HG03442 (cell line): ENCODE measurements around the gene CCDC186.

Source experiments
- ATAC-seq: cut with Tn5 transposase; IDR thresholded peaks from one replicate; pipeline ENCODE4 v1.9.1; 2021; ENCODE audit warnings: mild to moderate bottlenecking, moderate library complexity; ENCODE audit not compliant: unreplicated experiment

Gene CCDC186

DNA sequence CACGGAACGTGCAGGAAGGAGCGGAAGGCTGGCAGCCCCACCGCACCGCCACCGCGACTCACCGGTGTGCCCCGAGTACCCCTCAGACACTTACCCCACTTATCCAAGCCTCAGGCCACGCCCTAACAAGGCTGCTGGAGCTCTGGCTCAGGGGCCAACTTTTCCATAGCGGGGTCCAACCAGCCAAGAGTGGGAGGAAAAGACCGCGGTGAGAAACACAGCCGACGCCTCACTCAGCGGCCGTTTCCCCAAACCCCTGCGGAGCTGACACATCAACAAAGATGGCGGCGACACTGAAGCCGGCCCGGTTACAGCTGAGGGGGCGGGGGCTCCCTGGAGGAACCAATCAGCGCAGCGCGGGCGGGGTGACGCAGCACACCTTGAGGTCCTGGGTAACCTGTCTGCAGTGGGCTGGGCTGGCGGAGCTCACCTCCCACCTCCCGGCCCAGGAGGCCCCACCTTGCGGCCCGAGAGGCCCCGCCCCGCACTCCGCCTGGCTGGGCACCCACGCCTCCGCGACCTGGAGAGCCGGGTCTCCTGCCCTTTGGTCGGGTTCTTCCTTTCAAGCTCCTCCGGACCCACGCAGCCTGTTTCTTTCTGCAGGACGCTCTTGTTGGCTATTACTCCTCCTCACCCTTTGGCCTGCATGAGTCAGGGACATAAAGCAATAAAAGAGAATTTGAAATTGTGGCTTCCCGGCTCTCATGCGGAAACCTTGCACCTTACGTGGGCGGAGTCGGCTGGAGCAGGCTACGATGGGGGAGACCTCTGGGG, at the start of gene CCDC186:
CCDC186 (minus strand) TSS at position 283 of the 774 bp plus-strand sequence. CDS start 10,935 bp downstream, outside the sequence.
- peak; percentile 98 for ATAC-seq

DNA sequence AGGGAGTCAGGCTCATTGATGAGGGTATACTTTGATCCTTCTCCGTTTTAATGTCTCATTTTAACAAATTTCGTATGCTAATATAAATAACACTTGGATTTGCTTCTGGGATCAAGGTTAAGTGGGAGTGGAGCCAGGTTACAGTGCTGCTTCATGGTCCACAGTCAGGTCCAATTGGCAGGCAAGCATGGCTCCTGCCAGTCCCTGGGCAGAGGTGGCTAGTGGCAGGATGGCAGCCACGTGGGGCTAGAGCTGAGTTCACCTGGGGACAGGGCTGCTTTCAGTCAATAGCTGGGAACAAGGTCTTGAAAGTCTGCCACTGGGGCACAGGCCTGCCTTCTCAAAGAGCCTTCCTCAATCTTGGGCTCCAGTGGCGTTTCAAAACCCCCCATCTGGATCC, 49.1 kb upstream of the CCDC186 start:
- no peak for ATAC-seq

DNA sequence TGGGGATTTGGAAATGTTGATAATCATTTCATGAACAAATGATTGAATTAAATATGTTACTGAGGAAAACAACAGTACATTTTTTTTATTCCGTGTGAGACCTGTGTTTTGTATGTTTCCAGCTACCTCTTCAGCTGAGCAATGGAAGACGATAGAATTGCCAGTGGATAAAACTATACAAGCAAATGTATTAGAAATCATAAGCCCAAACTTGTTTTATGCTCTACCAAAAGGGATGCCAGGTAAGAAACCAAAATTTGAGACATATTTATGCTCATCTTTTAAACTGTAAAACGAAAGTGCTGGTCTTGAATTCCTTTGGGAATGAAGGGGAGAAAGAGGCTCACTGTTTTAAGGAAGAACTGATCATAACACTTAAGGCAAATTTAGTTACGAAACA, 47.2 kb upstream of the CCDC186 start:
- no peak for ATAC-seq

DNA sequence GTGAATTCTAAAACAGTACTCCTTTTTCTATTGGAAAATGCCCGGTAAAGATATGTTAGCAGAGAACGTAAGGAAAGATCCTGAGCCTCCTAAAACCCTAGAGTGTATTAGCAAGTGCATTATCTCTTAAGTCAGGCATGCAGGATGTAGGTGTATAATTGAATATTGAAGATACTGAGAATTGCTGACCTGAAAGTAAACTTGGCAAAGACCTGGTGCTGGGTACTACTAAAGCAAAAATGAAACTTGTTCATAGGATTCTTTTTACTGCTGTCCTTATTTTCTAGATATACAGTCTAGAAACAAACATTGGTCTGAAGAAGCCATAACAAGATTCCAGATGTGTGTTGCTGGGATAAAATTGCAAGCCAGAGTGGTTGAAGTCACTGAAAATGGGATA, 46.3 kb upstream of the CCDC186 start:
- no peak for ATAC-seq

DNA sequence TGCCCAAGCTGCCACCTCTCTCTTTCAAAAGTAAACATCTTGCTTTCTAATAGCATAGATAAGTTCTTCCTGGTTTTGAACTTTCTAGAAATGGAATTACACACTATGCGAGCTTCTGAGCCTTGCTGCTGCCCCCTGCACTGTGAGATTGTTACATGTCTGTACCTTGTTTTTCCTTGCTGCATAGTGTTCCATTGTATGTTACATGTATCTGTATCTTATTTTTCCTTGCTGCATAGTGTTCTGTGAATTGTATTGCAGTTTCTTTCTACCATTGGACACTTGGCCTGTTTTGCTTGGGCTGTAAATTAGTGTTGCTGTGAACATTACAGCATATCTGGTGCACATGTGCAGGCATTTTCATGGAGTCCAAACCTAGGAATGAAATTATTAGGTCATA, 41.0 kb upstream of the CCDC186 start:
- no peak for ATAC-seq

DNA sequence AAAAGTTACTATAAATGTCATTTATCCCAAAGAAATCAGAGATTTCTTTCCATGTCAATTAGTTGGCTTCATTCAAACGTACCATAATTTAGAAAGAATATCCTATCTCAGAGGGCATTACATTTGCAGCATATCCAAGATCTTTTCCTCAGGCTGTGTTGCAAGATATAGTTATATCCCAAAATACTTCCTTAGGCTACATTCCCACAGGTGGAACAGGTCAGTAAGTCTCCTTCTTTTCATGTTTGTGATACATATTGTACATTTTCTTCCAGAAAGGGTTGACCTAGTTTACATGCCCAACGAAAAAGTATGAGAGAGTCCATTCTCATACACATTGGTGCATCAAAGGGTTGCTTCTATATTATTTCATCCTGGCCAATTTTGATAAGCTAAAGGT, 38.1 kb upstream of the CCDC186 start:
- ATAC-seq: no peak

DNA sequence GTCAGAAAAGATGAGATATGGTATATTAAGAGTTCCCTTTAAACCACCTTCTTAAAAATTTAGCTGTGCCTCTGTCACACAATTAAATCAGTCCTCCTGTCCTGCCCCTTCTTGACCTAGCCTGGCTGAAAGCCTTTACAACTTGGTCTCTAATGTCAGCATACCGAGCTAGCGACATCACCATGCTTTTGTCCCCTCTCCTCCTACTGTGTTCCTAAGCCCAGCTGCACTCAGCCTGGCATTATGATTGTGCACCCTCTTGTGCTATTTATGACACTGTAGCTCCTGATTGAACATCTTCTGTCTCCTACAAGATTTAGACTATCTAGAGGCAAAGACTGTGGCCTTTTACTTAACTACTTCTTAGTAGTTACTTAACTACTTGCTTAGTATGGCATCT, 34.3 kb upstream of the CCDC186 start:
- no peak for ATAC-seq

DNA sequence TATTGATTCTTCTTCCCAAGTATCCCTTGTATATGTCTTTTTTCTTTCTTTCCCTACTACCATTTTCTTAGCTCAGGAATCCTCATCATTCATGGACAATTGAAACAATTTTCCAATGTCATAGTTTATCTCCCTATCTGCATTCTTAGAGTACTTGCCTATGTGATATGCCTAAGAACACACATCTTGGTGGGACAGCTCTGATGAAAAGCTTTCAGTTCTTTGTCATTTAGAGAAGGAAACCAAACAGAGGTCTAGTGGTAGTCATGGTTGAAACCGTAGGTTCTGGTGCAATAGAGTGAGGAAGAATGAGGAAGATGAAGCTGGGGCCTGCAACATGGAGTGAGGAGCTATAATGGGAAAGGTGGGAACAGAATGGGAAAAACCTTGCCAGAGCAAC, 33.3 kb upstream of the CCDC186 start:
- no peak for ATAC-seq

DNA sequence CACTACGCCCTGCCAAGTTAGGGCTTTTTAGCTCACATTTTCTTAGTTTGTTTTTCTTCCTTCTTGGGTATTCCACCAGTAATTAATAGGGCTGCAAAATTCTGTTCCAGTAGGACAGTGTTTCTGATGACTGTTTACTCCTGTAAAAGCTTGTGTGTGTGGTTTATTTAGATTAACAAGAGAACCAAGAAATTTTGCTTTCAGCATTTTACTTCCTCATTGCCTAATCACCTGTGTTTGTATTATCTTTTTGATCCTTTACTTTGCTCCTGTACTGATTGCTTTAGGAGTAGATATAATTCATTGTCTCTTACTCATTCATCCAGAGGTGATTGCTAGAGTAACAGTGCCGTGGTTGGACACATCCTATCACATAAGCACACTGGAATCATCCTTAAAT, 32.9 kb upstream of the CCDC186 start:
- no peak for ATAC-seq

DNA sequence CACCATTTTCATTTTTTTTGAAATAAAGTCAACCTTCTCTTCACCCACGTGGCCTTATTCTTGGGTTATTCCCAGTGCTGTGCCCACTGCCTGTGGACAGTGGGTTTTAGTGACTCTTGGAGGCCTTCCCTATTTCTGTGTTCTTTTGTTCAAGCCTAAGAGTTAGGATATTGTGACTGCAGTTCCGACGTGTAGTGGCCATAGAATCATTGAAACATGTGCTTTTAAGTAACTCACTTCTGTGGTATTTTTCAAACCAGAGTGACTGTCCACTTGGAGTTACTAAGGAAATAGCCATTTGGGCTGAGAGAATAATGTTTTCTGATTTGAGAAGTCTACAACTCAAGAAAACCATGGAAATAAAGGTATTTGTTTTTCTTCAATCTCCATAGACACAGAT, 28.8 kb upstream of the CCDC186 start:
- no peak for ATAC-seq

DNA sequence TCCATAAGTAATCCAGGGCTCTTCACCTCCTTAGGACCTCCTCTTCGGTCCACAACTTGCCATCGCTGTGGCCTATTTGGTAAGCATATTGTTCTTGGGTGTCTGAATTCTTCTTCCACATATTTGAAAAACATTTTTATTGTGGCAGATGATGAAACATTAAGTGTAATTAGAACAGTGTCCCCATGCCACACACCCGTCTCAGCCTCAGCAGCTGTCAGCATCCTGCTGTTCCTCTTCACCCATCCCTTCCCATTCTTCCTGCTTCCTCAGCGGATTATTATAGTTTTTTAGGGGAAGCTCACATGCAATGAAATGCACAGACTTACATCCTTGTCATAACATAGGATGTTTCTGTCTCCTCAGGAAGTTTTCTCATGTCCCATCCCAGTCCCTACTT, 25.2 kb upstream of the CCDC186 start:
- ATAC-seq: no peak

DNA sequence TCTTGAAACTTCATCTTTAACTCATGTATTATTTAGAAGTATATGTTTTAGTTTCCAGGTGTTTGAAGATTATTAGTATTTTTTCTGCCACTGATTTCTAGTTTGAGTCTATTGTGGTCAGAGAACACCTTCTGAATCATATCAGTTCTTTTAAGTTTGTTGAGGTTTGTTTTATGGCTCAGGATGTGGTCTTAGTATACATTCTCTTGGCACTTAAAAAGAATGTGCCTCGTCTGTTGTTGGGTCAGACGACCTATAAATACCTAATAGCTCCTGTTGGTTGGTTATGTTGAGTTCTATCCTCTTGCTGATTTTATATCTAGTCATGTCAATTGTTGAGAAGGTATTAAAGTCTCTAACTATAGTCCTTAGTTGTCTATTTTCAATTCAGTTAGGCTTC, 21.1 kb upstream of the CCDC186 start:
- peak; percentile 99 for ATAC-seq

DNA sequence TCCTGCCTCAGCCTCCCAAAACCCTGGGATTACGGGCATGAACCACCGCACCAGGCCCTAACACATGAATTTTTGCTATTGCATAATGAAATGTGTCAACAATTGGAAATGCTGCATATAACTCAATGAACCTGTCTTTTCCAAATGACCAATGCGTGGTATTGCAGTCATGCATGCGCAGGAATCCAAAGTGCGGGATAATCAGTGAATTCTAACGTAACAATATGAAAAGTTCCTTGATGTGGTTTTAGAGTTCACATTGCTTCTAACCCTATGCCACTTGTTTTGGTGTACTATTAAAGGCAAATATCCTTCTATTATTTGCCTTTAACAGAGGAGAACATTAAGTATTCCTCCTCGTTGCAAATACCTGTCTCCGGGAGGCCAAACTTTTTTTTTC, 15.7 kb upstream of the CCDC186 start:
- ATAC-seq: no peak

DNA sequence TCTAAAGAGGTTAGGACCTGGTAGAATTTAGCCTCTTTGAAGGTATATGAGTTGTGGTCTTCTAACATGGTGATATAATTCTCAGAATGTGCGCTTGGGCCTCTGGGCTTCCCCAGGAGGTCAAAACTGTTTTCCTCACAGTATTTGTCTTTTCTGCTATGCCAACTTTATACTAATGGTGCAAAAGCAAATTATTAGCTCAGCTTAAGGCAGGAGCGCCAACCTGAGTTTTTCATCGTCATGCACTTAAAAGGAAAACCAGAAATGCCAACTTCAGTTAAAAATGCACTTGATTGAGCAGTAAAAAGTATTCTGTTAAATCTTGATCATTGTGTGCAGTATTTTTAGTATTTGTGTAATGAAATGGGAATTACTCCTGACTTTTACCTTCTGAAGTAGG, 14.9 kb upstream of the CCDC186 start:
- no peak for ATAC-seq

DNA sequence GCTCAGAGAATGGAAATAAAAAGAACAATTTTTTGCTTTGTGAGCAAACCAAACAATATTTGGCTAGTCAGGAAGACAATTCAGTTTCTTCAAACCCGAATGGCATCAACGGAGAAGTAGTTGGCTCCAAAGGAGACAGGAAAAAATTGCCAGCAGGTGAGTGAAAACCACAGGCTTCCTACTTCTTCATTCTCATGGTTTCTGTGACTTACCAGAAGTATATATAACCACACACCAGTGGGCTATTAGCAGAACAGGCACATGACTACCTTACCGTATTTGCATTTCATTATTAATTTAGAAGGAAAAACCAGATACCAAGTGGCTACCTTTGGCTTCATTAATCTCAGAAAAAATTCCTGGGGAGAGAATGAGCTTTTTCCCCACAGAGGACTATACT, 14.0 kb upstream of the CCDC186 start:
- ATAC-seq: peak; percentile 69

DNA sequence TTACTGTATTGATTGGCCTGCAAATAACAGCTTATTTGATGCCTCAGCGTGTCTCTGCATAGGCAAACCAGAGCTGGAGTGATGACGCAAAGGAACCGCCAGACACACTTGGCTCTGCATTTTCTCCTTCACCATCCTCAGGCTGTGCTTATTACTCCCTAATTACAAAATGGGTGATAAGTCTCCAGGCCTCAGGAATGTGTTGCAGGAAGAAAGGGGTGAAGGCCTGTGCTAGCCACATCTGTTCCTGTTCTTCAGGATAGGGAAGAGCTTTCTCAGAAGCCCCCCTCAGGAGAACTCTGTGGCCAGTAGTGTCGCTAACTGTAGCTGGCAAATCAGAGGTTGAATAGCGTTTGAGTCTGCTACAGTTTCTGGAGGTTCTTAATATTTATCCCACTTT, 10.3 kb upstream of the CCDC186 start:
- ATAC-seq: no peak

DNA sequence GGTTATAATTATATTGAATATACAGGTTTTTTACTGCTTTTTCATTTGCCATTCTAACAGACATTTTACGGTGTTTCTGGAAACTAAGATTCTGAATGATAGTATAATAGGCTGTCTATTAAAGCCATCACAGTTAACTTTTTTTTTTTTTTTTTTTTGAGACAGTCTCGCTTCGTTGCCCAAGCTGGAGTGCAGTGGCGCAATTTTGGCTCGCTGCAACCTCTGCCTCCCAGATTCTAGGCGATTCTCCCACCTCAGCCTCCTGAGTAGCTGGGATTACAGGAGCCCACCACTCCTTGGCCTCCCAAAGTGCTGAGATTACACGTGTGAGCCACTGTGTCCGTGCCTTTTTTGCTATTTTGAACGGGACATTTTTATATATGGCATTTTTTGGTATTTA, 9.6 kb upstream of the CCDC186 start:
- no peak for ATAC-seq

DNA sequence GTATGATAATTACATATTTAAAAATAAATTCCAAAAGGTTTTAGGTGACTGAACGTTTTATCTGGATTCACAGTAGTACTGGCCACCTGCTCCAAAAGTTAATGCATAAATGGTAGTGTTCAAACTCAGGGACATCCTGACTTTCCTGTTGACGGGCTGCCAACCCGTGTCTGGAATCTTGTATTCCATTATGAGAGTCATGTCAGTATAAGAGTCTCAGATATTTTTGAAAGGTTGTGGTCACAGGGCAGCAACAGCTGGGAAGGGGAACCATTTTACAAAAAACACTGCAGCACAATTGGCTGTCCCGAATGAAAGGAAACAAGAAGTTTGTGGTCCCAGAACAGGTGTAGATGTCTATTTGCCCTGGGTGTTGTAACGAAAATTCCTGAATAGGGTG, 8.0 kb upstream of the CCDC186 start:
- no peak for ATAC-seq

DNA sequence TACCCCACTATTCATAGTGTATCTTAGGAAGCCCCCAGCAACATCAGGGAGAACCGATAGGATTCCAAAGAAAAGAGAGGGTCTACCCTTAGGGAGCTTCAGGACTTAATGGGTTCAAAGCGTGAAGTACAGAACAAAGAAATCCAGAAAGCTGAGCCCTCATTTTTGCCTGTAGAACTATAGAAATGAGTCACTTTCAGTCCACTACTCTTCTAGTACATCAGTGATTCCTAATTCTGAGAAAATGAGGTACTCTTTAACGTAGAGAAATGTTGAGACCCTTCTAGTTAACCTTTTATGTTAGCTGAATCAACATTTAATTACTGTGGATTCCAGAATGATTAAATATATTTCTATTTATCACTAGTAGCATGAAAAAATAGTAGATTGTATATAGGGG, 6.9 kb upstream of the CCDC186 start:
- ATAC-seq: no peak

DNA sequence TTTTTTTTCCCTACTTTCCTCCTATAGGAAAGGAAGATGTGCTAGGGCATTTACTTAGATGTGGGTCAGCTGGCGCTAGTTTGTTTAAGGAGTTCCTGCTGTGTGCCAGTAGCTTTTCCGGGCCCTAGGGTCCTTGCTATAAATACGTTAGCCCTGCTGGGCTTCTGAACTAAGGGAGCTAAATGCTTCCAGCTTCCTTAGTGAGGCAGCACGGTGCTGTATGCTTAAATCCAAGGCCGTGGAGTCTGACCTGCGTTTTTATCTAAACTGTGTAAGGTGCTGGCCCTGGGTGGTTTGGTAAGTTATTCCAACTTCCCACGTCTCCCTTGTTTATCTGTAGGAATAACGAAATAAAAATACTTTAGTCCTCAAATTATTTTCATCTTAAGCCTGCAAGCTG, 5.7 kb upstream of the CCDC186 start:
- ATAC-seq: no peak

DNA sequence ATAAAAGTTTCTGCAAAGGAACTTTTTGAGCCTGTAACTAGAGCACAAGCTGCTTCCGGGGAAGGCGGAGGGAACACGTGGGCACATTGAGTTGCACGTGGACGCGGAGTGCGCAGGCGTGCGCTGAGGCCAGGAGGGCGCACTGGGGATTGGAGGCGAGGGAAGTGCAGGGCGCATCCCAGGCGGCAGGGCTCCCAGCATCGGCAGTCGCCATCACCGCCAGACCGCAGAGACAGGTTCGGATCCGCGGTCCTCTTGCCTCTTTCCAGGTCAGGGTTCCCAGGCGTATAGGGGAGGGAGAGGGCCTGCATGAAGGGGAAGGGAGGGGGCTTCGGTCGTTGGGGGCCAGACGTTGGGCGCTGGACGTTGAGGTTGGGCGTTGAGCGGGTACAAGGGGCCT, 5.1 kb upstream of the CCDC186 start, which contains the start of gene TDRD1:
TDRD1 (plus strand) TSS at position 206 of the 400 bp plus-strand sequence. CDS start 8,479 bp downstream, outside the sequence.
- no peak for ATAC-seq

DNA sequence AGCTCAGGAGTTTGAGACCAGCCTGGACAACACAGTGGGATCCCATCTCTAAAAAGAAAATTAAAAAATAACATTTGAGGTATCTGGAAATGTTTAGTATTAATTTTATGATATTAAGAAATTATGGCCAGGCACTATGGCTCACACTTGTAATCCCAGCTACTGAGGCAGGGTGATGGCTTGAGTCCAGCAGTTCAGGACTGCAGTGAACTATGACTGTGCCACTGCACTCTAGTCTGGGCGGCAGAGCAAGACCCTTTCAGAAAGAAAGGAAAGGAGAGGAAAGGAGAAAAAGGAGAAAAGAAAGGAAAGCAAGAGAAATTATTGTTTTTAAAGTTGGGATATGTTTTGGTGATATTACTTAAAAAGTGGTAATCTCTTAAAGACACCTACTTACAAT, 2.5 kb upstream of the CCDC186 start:
- ATAC-seq: no peak

DNA sequence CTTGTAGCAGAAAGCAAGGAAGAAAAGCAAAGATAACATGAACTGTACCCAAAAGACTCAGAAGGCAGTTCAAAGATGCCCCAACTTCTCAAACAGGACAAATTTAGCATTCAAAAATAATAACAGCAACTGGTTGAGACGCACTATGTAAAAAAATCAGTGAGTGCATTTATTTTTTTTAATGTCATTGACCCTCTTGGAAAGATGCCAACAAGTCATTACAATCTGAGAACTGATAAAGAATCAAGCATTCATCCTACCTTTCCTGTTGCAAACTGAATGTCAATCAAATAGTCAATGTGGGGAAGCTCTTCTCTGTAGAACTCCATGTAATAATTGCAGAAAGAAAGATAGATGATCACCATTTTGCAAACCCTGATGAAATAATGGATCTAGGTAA, 1.7 kb upstream of the CCDC186 start:
- ATAC-seq: no peak
